Liver (tissue), 9 donors: ENCODE results near the gene ULK4. TPM values are rescaled to one million over a fixed set of nuclear protein-coding genes. Genes with fewer than 3 reads are reported as not detected.

Experiments used
- DNase-seq: peaks from one replicate; pipeline ENCODE4 v3.0.0-alpha.2; 2017; ENCODE audit warnings: low spot score
- H3K27ac ChIP-seq, 2 donors: one replicate each; pipeline ENCODE4 v1.7.0; 2013; ENCODE audit warnings: inconsistent platforms in 2 of 2, low read length in 2 of 2, control low read depth in 1 of 2, low read depth in 1 of 2, mild to moderate bottlenecking in 1 of 2
- H3K27me3 ChIP-seq, 4 donors: one replicate each; pipeline versions ENCODE4 v1.6.1 to v1.7.0; 2013; ENCODE audit warnings: low read length in 3 of 4, inconsistent platforms in 1 of 4, mild to moderate bottlenecking in 1 of 4, moderate library complexity in 1 of 4; ENCODE audit not compliant: control insufficient read depth in 4 of 4, insufficient read depth in 4 of 4
- H3K36me3 ChIP-seq, 4 donors: one replicate each; pipeline versions ENCODE4 v1.6.1 to v1.7.0; 2013; ENCODE audit warnings: low read length in 3 of 4, mild to moderate bottlenecking in 3 of 4, low read depth in 1 of 4, moderate library complexity in 1 of 4; ENCODE audit not compliant: control insufficient read depth in 4 of 4, insufficient read depth in 3 of 4
- H3K4me1 ChIP-seq, 4 donors: one replicate each; pipeline versions ENCODE4 v1.6.1 to v1.7.0; 2013; ENCODE audit warnings: low read length in 3 of 4, mild to moderate bottlenecking in 3 of 4, moderate library complexity in 1 of 4; ENCODE audit not compliant: control insufficient read depth in 4 of 4, insufficient read depth in 4 of 4
- H3K4me3 ChIP-seq, 3 donors: one replicate each; pipeline versions ENCODE4 v1.6.1 to v1.7.0; 2013; ENCODE audit warnings: low read length in 3 of 3, control low read depth in 1 of 3, low read depth in 1 of 3, mild to moderate bottlenecking in 1 of 3
- H3K9ac ChIP-seq, 2 donors: one replicate each; pipeline ENCODE4 v1.7.0; 2013; ENCODE audit warnings: low read length in 2 of 2, mild to moderate bottlenecking in 2 of 2, moderate library complexity in 2 of 2, control low read depth in 1 of 2, low read depth in 1 of 2
- H3K9me3 ChIP-seq, 4 donors: one replicate each; pipeline versions ENCODE4 v1.6.1 to v1.7.0; 2013; ENCODE audit warnings: low read length in 3 of 4; ENCODE audit not compliant: control insufficient read depth in 4 of 4
- CTCF ChIP-seq: fragments of 150-350 bp; IDR thresholded peaks from 2 replicates; pipeline ENCODE4 v1.5.1; 2017; ENCODE audit warnings: improper control_type of control experiment, low read depth, low read length; ENCODE audit not compliant: missing input control
- EGR1 ChIP-seq, 2 donors: IDR thresholded peaks; 2 replicates each; pipeline ENCODE4 v1.6.1; 2016 to 2018; ENCODE audit warnings: antibody characterized with exemption in 2 of 2, low read depth in 2 of 2
- FOXA1 ChIP-seq: IDR thresholded peaks from 2 replicates; pipeline ENCODE4 v1.6.1; 2016; ENCODE audit warnings: antibody characterized with exemption
- FOXA2 ChIP-seq: IDR thresholded peaks from 2 replicates; pipeline ENCODE4 v1.6.1; 2016; ENCODE audit warnings: antibody characterized with exemption
- GABPA ChIP-seq, 2 donors: IDR thresholded peaks in 1 of 2; conservative IDR thresholded peaks in 1 of 2; 2 replicates each; pipeline ENCODE4 v1.6.1; 2016; ENCODE audit warnings: antibody characterized with exemption in 2 of 2, mild to moderate bottlenecking in 1 of 2, moderate library complexity in 1 of 2
- HNF4A ChIP-seq, 2 donors: conservative IDR thresholded peaks; 2 replicates each; pipeline ENCODE4 v1.6.1; 2016; ENCODE audit warnings: antibody characterized with exemption in 2 of 2, mild to moderate bottlenecking in 2 of 2
- HNF4G ChIP-seq: IDR thresholded peaks from 2 replicates; pipeline ENCODE4 v1.6.1; 2016; ENCODE audit warnings: antibody characterized with exemption
- JUND ChIP-seq, 2 donors: IDR thresholded peaks; 2 replicates each; pipeline ENCODE4 v1.6.1; 2016; ENCODE audit warnings: antibody characterized with exemption in 2 of 2
- NR2F2 ChIP-seq: IDR thresholded peaks from 2 replicates; pipeline ENCODE4 v1.6.1; 2016; ENCODE audit warnings: antibody characterized with exemption
- RAD21 ChIP-seq, 2 donors: IDR thresholded peaks; 2 replicates each; pipeline ENCODE4 v1.6.1; 2016; ENCODE audit warnings: antibody characterized with exemption in 2 of 2, mild to moderate bottlenecking in 2 of 2
- REST ChIP-seq: IDR thresholded peaks from 2 replicates; pipeline ENCODE4 v1.6.1; 2016; ENCODE audit warnings: antibody characterized with exemption, mild to moderate bottlenecking
- RXRA ChIP-seq, 2 donors: IDR thresholded peaks; 2 replicates each; pipeline ENCODE4 v1.6.1; 2017 to 2018; ENCODE audit warnings: antibody characterized with exemption in 2 of 2, mild to moderate bottlenecking in 1 of 2
- SP1 ChIP-seq: IDR thresholded peaks from 2 replicates; pipeline ENCODE4 v1.6.1; 2018; ENCODE audit warnings: antibody characterized with exemption, mild to moderate bottlenecking
- TAF1 ChIP-seq: conservative IDR thresholded peaks from 2 replicates; pipeline ENCODE4 v1.6.1; 2016; ENCODE audit warnings: antibody characterized with exemption, mild to moderate bottlenecking
- YY1 ChIP-seq: IDR thresholded peaks from 2 replicates; pipeline ENCODE4 v1.6.1; 2016; ENCODE audit warnings: antibody characterized with exemption, mild to moderate bottlenecking
- ZBTB33 ChIP-seq: IDR thresholded peaks from 2 replicates; pipeline ENCODE4 v1.6.1; 2016; ENCODE audit warnings: antibody characterized with exemption
- WGBS: extraction: QIAGEN DNeasy Blood & Tissue Kit; methylation state at CpG from one replicate; pipeline ENCODE4 v1.1.7; 2013; 5-methylcytosine and 5-hydroxymethylcytosine counted together
- polyA plus RNA-seq, 2 donors: library from polyadenylated mRNA; stranded (reverse) in 1 of 2; unstranded in 1 of 2; fragments of 200-250 nt in 1 of 2; fragments of >200 nt in 1 of 2; fragmentation: Nextera tagmentation in 1 of 2; extraction: Ambion mirVana in 1 of 2; gene quantifications; one replicate each; pipeline versions ENCODE4 v1.2.1 to v1.2.3, GENCODE V29; 2013 to 2015
- total RNA-seq, 2 donors: library from RNA; depleted of rRNA; stranded (reverse); fragments of >200 nt; gene quantifications; one replicate each; pipeline ENCODE4 v1.2.3, GENCODE V29; 2014
- TF ChIP-seq, protein P1 (sequence below): IDR thresholded peaks from 2 replicates; pipeline ENCODE4 v1.6.1; 2016; ENCODE audit warnings: antibody characterized with exemption
- TF ChIP-seq, protein P2 (sequence below): IDR thresholded peaks from 2 replicates; pipeline ENCODE4 v1.6.1; 2016; ENCODE audit warnings: antibody characterized with exemption
- donor health status: healthy.
- donor health status: healthy.
- donor health status: healthy.
- donor health status: healthy.
- donor health status: healthy.

Gene ULK4
- total and polyA plus RNA-seq, 4 donors, result 1.1 to 11.5 (median 3.2) TPM

GRCh38 chr3:41222012-41222411 is 739.9 kb downstream of the ULK4 start (continued):
- no peak for TF ChIP-seq REST

GRCh38 chr3:41220906-41221677 is 740.8 kb downstream of the ULK4 start:
- DNase-seq, result no peak
- peaks cover 11 to 25% (median 18%) of the 10 kb centered on the region in 4 donors for H3K4me1 ChIP-seq
- peaks cover 10 to 20% (median 18%) of the 10 kb centered on the region in 4 donors for H3K36me3 ChIP-seq
- H3K4me3 ChIP-seq, result no peak overlapping the region
- H3K9ac ChIP-seq, result no peak overlapping the region
- H3K27me3 ChIP-seq, result no peaks in the 10 kb centered on the region
- H3K9me3 ChIP-seq, result no peaks in the 10 kb centered on the region
- TF ChIP-seq RXRA (IDR thresholded peaks at IDR 0.05), result no peak
- TF ChIP-seq EGR1 (IDR thresholded peaks at IDR 0.05; ENCODE audit: low read depth in 2 of 2), result no peak
- TF ChIP-seq FOXA2, result no peak
- 69% methylated on average over 7 of the region's 7 CpGs for WGBS
- no peak overlapping the region for H3K27ac ChIP-seq

DNA sequence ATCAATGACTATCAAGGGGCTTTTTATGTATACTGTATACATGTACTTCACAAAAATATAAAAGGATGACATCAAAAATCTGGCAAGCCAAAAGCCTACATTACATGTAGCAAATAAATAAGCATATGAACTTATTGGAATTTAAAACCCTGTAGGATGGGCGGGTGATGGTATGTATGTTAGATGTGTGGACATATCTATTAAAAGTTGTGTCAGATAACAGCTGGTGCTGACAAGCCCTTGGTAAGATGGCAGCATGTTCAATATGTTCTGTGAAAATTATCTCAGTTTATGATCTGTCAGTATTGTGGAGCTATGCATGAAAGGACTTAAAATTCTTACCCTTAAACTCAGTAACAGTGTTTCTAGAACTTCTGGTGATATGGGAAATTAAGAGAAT is 742.5 kb downstream of the ULK4 start:
- 95% methylated on average over 1 of the region's 1 CpG for WGBS
- H3K4me3 ChIP-seq, result no peak overlapping the region

More for the DNA sequence above, 742.5 kb downstream of the ULK4 start:
- Histone ChIP-seq H3K4me1 (peaks cover 13 to 32% (median 20%) of the 10 kb centered on the region in 4 donors), H3K36me3 (peaks cover 0 to 5% (median 1%) of the 10 kb centered on the region in 4 donors), H3K9me3 (no peaks in the 10 kb centered on the region), H3K27ac (no peak overlapping the region), H3K27me3 (no peaks in the 10 kb centered on the region), H3K9ac (no peak overlapping the region)
- DNase-seq, result no peak
- no peak for TF ChIP-seq SP1
- no peak for TF ChIP-seq RXRA (IDR thresholded peaks at IDR 0.05)
- TF ChIP-seq, protein P1, sequence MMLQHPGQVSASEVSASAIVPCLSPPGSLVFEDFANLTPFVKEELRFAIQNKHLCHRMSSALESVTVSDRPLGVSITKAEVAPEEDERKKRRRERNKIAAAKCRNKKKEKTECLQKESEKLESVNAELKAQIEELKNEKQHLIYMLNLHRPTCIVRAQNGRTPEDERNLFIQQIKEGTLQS, result no peak
- no peak for TF ChIP-seq ZBTB33
- TF ChIP-seq FOXA1, result no peak
- no peak for TF ChIP-seq HNF4A (conservative IDR thresholded peaks at IDR 0.05)
- TF ChIP-seq YY1, result no peak
- TF ChIP-seq JUND (IDR thresholded peaks at IDR 0.05), result no peak
- no peak for TF ChIP-seq TAF1
- TF ChIP-seq RAD21 (IDR thresholded peaks at IDR 0.05), result no peak
- TF ChIP-seq HNF4G, result no peak
- no peak for TF ChIP-seq CTCF
- no peak for TF ChIP-seq GABPA (IDR thresholded peaks at IDR 0.05 in 1 of 2, conservative IDR thresholded peaks at IDR 0.05 in 1 of 2)
- no peak for TF ChIP-seq FOXA2
- TF ChIP-seq REST, result no peak
- TF ChIP-seq, protein P2, sequence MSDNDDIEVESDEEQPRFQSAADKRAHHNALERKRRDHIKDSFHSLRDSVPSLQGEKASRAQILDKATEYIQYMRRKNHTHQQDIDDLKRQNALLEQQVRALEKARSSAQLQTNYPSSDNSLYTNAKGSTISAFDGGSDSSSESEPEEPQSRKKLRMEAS, result no peak
- TF ChIP-seq NR2F2, result no peak
